T47D (cell line): ENCODE results near the gene RAI1.
A peak's percentile ranks its signal among the peaks of the same experiment; 100 is the strongest.

Experiments used
- DNase-seq, 2 experiments: peaks; one replicate each; pipeline versions ENCODE4 v3.0.0 to v3.0.0-alpha.2; 2011 to 2012; ENCODE audit warnings: low read depth in 1 of 2, low spot score in 1 of 2
- JUND ChIP-seq: IDR thresholded peaks from 2 replicates; pipeline ENCODE4 v1.6.1; 2012; ENCODE audit warnings: low read depth
- in situ Hi-C: cut with HindIII; loops from 2 replicates; pipeline ENCODE4 v1.10.0; 2016; ENCODE audit warnings: low sequenced_read_pairs, low pct_unique_long_range_greater_than_20kb

RAI1 gene

DNA sequence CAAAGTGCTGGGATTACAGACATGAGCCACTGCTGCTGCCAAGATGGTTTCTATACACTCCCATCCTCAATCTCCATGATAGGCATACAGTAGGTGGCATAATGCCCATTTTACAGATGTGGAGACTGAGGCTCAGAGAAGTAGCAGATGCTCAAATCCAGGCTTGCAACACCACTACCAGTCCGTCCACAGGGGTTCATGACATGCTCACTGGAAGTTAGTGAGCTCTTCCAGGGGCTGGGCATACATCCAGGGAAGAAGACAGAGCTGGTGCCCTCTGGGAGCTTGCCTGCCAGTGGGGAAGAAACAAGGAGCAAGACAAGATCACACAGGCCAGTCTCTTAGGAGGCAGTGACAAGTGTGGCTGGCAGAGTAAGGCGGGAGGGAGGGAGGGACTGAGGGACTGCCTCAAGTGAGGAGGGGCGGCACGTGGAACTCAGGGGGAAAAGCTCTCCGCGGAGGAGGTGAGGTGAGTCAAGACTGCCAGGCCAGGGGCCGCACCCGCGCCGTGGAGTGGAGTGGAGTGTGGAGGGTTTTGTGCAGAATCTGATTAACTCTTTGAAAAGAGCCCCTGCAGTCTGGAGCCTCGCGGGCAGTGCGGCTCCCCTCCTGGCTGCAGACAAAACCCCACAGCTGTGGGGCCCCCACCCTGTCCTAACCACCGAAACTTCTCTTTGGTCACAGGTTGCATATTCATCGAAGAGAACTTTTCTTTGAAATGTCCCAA lies 127.6 kb downstream of the RAI1 start:
- no peak for DNase-seq
- in situ Hi-C loops, result no loop called here
- no peak for TF ChIP-seq JUND

DNA sequence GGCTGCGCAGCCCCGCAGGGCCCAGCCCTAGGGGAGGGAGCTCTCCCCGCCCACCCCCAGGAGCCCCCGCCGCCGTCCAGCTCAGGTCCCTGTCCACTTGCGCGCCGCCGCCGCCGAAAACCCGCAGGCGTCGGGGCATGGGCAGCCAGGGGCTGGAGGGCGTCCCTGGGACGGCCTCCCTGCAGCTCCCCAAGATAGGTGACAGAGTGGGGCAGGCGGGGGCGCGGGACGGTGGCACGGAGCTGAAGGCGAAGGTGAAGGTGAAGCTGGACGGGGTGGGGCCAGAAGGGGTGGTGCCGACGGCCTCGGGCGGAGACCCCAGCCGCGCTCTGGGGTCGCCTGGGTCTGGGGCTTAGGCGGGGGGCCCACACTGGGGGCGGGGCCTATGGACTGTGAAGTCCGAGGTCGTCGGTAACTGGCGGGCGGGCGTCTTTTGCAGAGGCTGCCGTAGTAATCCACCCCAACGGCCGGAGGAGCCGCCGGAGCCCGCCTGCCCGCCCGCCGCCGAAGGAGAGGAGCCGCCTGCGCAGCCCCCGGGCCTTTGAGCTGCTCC lies 128.3 kb downstream of the RAI1 start:
- DNase-seq, result no peak
- in situ Hi-C loops, result no loop called here
- TF ChIP-seq JUND, result no peak

DNA sequence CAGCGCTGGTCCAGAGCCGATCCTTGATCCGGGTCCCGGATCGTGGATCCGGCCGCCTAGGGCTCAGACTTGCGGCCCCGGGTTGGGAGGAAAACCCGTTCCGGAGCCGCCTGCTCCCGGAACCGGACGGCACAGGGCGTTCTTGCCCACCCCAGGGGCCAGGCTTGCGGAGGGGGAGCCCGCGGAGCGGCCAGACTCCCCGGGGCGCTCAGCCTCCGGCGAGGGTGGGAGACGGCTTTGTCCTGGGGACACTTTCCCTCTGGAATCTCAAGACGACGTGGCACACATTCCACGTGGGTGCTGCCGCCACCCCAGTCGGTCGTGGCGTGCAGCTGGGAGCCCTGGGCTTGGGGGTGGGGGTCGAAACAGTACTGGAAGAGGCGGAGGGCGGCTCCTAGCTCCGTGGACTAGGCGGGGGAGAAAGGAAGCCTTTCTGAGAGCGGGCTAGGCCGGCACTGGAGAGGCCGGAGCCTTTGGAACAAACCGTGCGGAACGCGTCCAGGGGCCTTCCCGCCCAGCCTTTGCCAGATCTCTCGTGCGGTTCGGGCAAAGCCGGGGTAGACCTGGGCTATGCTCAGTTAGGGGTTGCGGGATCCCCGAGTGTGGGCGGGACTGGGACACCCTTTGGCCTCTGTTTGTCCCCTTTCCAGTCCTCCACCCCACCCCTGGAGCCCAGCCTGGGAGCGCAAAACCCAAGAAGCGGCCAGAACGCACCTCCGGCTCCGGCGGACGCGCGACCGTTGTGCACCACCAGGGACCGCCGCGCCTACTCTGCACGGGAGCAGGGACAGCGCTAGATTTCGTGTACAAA lies 129.0 kb downstream of the RAI1 start:
- in situ Hi-C loops, result no loop called here

DNA sequence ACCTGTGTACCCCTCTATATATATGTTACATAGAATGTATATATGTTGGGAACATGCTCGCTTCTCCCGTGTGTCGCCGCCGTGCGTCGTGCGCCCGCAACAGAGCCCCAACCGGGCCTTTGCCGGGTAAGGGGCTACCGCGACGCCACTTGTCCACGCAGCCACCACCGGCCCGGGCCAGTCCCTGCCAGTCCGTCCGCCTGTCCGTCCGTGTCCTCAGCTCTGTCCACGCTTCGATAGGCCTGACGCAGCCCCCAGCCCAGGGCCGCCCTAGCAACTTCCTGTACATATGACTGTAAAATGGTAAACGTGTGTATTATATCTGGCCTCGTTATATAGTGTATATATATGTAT lies 129.6 kb downstream of the RAI1 start:
- no peak for TF ChIP-seq JUND
- in situ Hi-C loops, result no loop called here
- no peak for DNase-seq

More for the DNA sequence above, 129.0 kb downstream of the RAI1 start:
- DNase-seq, result peak in 1 of 2 experiments; percentile 48
- no peak for TF ChIP-seq JUND

DNA sequence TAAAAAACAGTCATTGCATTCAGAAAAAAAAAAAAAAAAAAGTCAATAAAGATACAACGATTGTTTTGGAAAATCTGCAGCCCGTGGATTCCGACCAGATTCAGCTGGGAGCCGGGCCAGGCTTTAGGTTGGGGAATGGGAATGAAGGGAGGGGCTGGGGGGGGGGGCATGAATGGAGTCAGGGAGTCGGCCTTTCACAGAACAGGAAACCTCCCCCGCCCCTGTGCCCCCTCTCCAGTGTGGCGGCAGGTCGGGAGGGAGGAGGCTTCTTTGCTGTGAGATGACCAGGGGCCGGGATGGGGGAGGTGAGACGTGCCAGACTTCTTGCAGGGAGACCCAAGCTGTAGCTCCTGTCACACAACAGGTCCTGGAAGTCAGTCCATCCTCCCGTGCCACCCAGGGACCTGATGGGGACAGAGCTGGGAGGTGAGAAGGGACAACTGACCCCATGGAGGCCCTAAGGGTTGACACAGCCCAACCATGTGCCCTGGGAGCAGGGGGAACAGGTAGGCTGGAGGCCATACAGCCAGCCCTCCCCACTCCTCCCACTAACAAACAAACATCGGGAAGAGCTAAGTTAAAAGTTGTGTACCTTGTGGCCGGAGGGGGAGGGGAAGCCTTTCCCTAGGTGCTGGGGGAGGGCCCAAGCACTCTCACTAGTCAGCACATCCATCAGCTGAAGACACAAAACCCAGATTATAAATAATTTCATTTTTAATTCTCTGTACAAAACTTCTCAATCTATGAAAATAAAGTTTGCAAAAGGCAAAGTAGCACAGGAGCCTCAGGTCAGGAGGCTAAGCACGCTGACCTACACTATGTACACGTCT lies 130.3 kb downstream of the RAI1 start:
- in situ Hi-C loops, result no loop called here
- no peak for TF ChIP-seq JUND
- peak; percentile 79 to 90 for DNase-seq

DNA sequence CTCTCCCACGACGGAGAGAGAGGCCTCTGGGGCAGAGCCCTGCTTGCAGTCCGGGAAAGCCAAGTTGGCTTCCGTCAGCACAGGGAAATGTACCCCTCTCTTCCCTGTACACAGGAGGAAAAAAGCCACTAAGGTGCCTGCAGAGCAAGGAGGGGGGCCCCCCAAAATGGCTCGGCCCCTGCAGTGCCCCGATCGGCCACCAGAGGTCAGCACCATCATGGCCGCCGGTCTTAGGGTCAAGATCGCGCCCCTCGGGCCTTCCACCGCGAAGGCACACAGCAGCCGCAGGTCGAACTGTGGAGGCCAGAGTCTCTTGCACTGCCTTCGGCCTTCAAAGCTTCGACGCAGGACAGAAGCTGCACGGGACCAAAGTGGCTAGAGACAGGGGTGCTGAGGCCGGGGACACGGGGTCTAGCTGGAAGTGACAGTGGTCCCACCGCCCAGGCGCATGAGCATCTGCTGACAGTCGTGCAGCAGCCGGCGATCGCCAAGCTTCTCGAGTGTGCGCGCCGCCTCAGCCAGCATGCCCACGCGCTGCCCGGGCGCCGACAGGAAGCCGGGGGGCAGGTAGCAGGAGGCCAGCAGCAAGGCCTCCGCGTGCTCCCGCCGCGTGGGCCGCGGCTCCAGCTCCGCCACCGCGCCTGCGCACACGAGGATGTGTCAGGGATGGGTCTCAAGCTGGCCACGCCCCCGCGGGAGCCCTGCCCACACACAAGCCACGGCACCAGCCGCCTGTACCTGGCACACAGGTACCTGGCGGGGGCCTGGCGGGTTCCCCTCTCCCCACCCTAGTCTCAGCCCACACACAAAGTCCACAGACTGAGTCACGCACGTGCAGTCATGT lies 131.2 kb downstream of the RAI1 start:
- no peak for TF ChIP-seq JUND
- peak; percentile 64 to 78 for DNase-seq
- in situ Hi-C loops, result no loop called here

DNA sequence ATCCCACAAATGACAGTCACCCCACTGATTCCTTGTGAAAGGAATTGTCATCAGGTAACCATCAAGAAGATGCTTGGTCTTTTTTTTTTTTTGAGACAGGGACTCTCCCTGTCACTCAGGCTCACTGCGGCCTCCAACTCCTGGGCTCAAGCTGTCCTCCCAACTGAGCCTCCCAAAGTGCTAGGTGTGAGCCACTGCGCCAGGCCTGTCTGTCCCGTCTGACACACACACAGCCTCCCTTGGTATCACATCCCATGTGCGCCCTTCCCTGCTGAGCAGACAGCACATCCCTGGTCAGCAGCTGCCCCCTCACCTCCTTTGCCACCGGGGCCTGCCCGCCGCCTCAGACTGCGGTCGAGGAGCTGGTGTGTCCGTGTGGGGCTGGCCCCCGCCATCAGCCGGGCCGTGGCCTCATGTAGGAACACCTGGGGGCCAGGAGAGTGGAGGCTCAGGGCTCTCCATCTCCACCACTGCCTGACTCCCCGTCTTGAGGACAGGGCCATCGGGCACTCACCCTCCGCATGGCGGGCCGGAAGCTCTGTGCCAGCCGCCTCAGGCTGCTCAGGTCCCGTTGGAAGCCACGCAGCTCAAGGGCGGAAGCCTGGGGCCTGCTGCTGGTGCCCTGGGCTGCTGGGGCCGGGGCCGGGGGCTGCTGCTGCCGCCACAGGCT lies 131.9 kb downstream of the RAI1 start:
- DNase-seq, result no peak
- no peak for TF ChIP-seq JUND
- in situ Hi-C loops, result no loop called here

DNA sequence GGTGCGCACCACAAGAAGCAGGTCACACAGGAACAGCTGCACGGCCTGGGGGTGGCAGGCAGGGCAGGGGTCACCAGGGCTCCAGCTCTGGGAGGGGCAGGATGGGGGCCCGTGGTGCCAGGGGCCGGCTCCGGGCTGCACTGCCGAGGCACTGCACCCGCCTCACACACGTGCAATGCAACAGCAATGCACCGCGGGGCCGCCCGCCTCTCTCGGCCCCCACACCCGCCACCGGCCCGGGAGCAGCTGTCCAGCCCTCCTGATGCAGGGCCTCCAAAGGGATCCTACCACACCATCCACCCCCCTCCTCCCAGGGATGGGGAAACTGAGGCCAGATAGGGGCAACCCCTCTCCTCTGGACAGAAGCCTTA lies 132.5 kb downstream of the RAI1 start:
- in situ Hi-C loops, result no loop called here
- DNase-seq, result no peak
- TF ChIP-seq JUND, result no peak

DNA sequence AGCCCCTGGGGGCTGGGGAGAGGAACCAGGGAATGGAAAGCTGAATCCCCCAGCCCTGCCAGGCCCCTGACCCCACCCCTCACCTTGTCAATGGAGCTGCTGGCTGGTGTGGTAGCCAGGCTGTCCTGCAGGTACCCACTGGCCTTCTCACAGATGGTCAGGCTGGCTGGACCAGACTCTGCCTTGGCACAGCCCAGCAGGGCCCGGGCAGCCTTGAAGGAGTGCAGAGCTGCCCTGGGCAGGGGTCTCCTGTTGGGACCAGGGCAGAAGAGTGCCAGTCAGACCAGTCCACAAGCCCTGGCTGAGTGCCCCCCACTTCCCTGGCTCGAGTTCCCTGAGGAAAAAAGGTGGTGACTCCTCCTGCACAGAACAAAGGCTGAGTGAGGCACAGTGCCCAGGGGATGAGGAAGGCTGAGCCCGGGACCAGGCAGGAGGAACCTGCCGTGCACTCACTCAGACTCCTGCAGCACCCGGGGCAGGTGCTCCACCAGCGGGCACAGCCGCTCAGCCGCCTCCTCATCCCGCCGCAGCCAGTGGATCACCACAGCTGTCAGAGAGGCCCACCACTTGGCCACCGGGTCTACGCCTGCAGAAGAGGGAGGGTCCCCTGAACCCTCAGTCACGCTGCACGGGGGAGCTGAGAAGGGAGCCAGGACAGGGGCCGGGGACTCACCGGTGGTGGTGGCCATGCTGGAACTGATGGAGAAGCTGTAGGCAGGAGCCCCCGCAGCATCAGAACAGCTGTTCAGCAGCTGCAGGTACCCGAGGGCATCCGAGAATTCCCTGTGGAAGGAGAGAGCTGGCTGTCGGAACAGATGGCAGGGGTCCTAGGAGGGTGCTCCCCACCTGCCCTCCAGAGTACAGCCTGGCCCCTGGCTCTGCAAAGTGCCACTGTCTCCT lies 133.2 kb downstream of the RAI1 start:
- DNase-seq, result no peak
- in situ Hi-C loops, result no loop called here
- TF ChIP-seq JUND, result no peak

DNA sequence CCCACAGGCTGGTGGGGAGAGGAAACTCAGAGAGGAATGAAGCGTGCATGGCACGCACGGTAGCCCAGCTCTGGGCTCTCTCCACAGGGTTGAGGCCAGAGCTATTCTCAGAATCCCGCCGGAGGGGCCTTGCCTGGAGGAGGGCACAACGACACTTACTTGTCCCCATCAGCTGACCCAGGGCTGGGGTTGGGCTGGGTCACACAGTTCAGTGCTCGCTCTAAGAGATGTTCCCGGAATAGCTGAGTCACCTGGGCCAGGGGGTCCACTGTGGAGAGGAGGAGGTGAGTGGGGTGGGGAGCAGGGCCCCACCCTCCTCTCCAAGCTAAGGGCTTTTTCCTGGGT lies 133.8 kb downstream of the RAI1 start:
- DNase-seq, result no peak
- in situ Hi-C loops, result no loop called here
- TF ChIP-seq JUND, result no peak
